OCI-LY7 (cell line): ENCODE results near the gene SLC12A4. TPM values are rescaled to one million over a fixed set of nuclear protein-coding genes. Genes with fewer than 3 reads are reported as not detected.
A peak's percentile ranks its signal among the peaks of the same experiment; 100 is the strongest.

Source experiments
- BruUV-seq: library from RNA; stranded (reverse); fragments of 400-500 nt; replicated peaks from 2 replicates; lab custom pipeline; 2021; lab: Mats Ljungman, UMichigan
- CTCF ChIA-PET: fragments of 300-600 bp; sonication (Branson Sonifier 250); formaldehyde crosslinking; loops from one replicate; lab custom pipeline; 2022; ENCODE audit warnings: antibody characterized with exemption; ENCODE audit not compliant: unreplicated experiment; lab: Charles Lee
- POLR2A ChIA-PET: fragments of 300-600 bp; sonication (Branson Sonifier 250); formaldehyde crosslinking; loops from one replicate; lab custom pipeline; 2022; ENCODE audit warnings: antibody characterized with exemption; lab: Charles Lee
- DNase-seq: peaks from one replicate; pipeline ENCODE4 v3.0.0-alpha.2; 2015; ENCODE audit warnings: low spot score
- H2AFZ ChIP-seq: fragments of 200-600 bp; sonication (generic), shearing (Covaris generic); 2 replicates; pipeline ENCODE4 v1.6.1; 2014; ENCODE audit warnings: mild to moderate bottlenecking, antibody characterized with exemption, low read length, moderate library complexity
- H3K27ac ChIP-seq: fragments of 200-600 bp; sonication (generic); 2 replicates; pipeline ENCODE4 v1.5.1; 2014; ENCODE audit warnings: mixed run types, low read depth, mild to moderate bottlenecking, moderate library complexity, low read length, inconsistent platforms; ENCODE audit not compliant: poor library complexity, severe bottlenecking
- H3K36me3 ChIP-seq: fragments of 200-600 bp; sonication (generic); 2 replicates; pipeline ENCODE4 v1.6.1; 2014; ENCODE audit warnings: mild to moderate bottlenecking, antibody characterized with exemption, low read length, moderate library complexity, mixed read lengths; ENCODE audit not compliant: insufficient read depth
- H3K4me1 ChIP-seq: fragments of 200-600 bp; sonication (generic); 2 replicates; pipeline ENCODE4 v1.5.1; 2014; ENCODE audit warnings: mild to moderate bottlenecking, low read length; ENCODE audit not compliant: insufficient read depth, poor library complexity, severe bottlenecking
- H3K4me2 ChIP-seq: fragments of 200-600 bp; sonication (generic); 2 replicates; pipeline ENCODE4 v1.6.1; 2014; ENCODE audit warnings: mild to moderate bottlenecking, low read length
- H3K4me3 ChIP-seq: fragments of 200-600 bp; sonication (generic); 2 replicates; pipeline ENCODE4 v1.5.1; 2014; ENCODE audit warnings: mild to moderate bottlenecking, low read depth, low read length; ENCODE audit not compliant: poor library complexity, severe bottlenecking
- H3K79me2 ChIP-seq: fragments of 200-600 bp; sonication (generic); 2 replicates; pipeline ENCODE4 v1.6.1; 2016; ENCODE audit warnings: low read depth, mild to moderate bottlenecking, low read length, moderate library complexity, mixed read lengths; ENCODE audit not compliant: insufficient read depth
- H3K9me2 ChIP-seq: fragments of 200-600 bp; sonication (generic); 2 replicates; pipeline ENCODE4 v1.6.1; 2016; ENCODE audit warnings: mild to moderate bottlenecking, low read length, mixed read lengths; ENCODE audit not compliant: insufficient read depth
- H3K9me3 ChIP-seq: fragments of 200-600 bp; sonication (generic); 2 replicates; pipeline ENCODE4 v1.6.1; 2014; ENCODE audit warnings: mild to moderate bottlenecking, mixed run types, low read length, mixed read lengths
- H4K20me1 ChIP-seq: fragments of 200-600 bp; sonication (generic); 2 replicates; pipeline ENCODE4 v1.6.1; 2014; ENCODE audit warnings: mild to moderate bottlenecking, antibody characterized with exemption, low read length, moderate library complexity, mixed read lengths; ENCODE audit not compliant: insufficient read depth
- CTCF ChIP-seq: fragments of 200-600 bp; sonication (generic); conservative IDR thresholded peaks from 2 replicates; pipeline ENCODE4 v1.5.1; 2014; ENCODE audit warnings: mild to moderate bottlenecking, antibody characterized with exemption, low read length, moderate library complexity, mixed read lengths
- EZH2phosphoT487 ChIP-seq: fragments of 200-600 bp; sonication (generic); IDR thresholded peaks from 2 replicates; pipeline ENCODE4 v1.6.1; 2018; ENCODE audit warnings: low read depth, borderline replicate concordance, mild to moderate bottlenecking, mixed run types, antibody characterized with exemption, low read length, moderate library complexity, mixed read lengths
- intact Hi-C: fragments of 100-400 bp; cut with micrococcal nuclease; formaldehyde crosslinking; loops from one replicate; pipeline ENCODE4 v1.10.0; 2022; ENCODE audit not compliant: unreplicated experiment
- total RNA-seq, 2 experiments: library from RNA; depleted of rRNA in 1 of 2; stranded (reverse); fragments of >200 nt in 1 of 2; shearing (Covaris generic) in 1 of 2; gene quantifications; 2 replicates each; pipeline ENCODE4 v1.2.3, GENCODE V29; 2014 to 2022

SLC12A4 gene
- total RNA-seq, 2 experiments from 2014 or later, result 8.3 to 16.7 TPM

GRCh38 chr16:68005786-68006286 lies 37.4 kb upstream of the SLC12A4 start:
- no TSS peak for BruUV-seq
- peak; percentile 65 for DNase-seq
- peaks cover 8% of the 10 kb centered on the region for H3K4me1 ChIP-seq
- H3K9me2 ChIP-seq, result no peaks in the 10 kb centered on the region
- peak overlapping the region; percentile 7; the same call in 1 of the 2 replicates for H3K4me2 ChIP-seq
- ChIA-PET POLR2A (interaction anchor here (1.0 kb wide), 1 partner anchor 22 kb away, joined by 3 read pairs; no protein-coding TSS in a partner anchor), CTCF (interaction anchor here (0.6 to 0.9 kb wide), 2 partner anchors 11 to 16 kb away, joined by 5 read pairs; no protein-coding TSS in a partner anchor)
- TF ChIP-seq CTCF (no peak), EZH2phosphoT487 (no peak)
- intact Hi-C loops, result no loop called here
- H3K36me3 ChIP-seq, result no peaks in the 10 kb centered on the region
- no peak overlapping the region for H3K4me3 ChIP-seq
- no peaks in the 10 kb centered on the region for H4K20me1 ChIP-seq
- H3K9me3 ChIP-seq, result no peaks in the 10 kb centered on the region
- H3K27ac ChIP-seq, result no peak overlapping the region
- H3K79me2 ChIP-seq, result no peaks in the 10 kb centered on the region
- peak overlapping the region; percentile 84 for H2AFZ ChIP-seq

- H3K4me3 ChIP-seq, result no peak overlapping the region
- ChIA-PET CTCF (interaction anchor here (0.9 kb wide), 1 partner anchor 11 kb away, joined by 5 read pairs; no protein-coding TSS in a partner anchor), POLR2A (interaction anchor here (1.0 kb wide), 1 partner anchor 21 kb away, joined by 3 read pairs; no protein-coding TSS in a partner anchor)
- no peaks in the 10 kb centered on the region for H3K79me2 ChIP-seq
- no peaks in the 10 kb centered on the region for H4K20me1 ChIP-seq
- no peak for DNase-seq
- peaks cover 14% of the 10 kb centered on the region for H3K4me1 ChIP-seq
- H3K9me2 ChIP-seq, result no peaks in the 10 kb centered on the region
- no peak overlapping the region for H3K4me2 ChIP-seq
- H3K27ac ChIP-seq, result no peak overlapping the region
- intact Hi-C loops, result no loop called here
- H3K36me3 ChIP-seq, result no peaks in the 10 kb centered on the region
- TF ChIP-seq EZH2phosphoT487, result no peak
- TF ChIP-seq CTCF, result no peak
- H3K9me3 ChIP-seq, result no peaks in the 10 kb centered on the region
- peak overlapping the region; percentile 84; the same call in 1 of the 2 replicates for H2AFZ ChIP-seq
- BruUV-seq, result no TSS peak
Measured at GRCh38 chr16:68005211-68005610, 36.8 kb upstream of the SLC12A4 start.

- Histone ChIP-seq H3K27ac (no peak overlapping the region), H3K4me2 (no peak overlapping the region), H3K9me2 (no peaks in the 10 kb centered on the region), H4K20me1 (no peaks in the 10 kb centered on the region), H3K4me1 (peaks cover 28% of the 10 kb centered on the region), H3K79me2 (no peaks in the 10 kb centered on the region), H3K9me3 (no peaks in the 10 kb centered on the region), H3K4me3 (no peak overlapping the region), H2AFZ (no peak overlapping the region), H3K36me3 (no peaks in the 10 kb centered on the region)
- BruUV-seq, result no TSS peak
- no peak for DNase-seq
- CTCF ChIA-PET, result interaction anchor here (0.6 kb wide), 2 partner anchors 11 to 38 kb away, joined by 3 read pairs; no protein-coding TSS in a partner anchor
- POLR2A ChIA-PET, result interaction anchor here (0.5 to 1.0 kb wide), 2 partner anchors 21 to 142 kb away, joined by 3 to 4 read pairs; partner anchors contain the start of gene DUS2
- no peak for TF ChIP-seq CTCF
- no peak for TF ChIP-seq EZH2phosphoT487
- intact Hi-C loops, result no loop called here
Measured at GRCh38 chr16:68003031-68003430, 34.6 kb upstream of the SLC12A4 start.
